GM21576 (cell line): ENCODE measurements around the gene XAB2.
"Not testable (repeated sequence)": the region's sequence is repeated elsewhere in the genome, so short reads cannot be mapped to it uniquely, and the experiment has no call there.

Experiments
- ATAC-seq: cut with Tn5 transposase; IDR thresholded peaks from one replicate; pipeline ENCODE4 v1.9.1; 2021; ENCODE audit warnings: mild to moderate bottlenecking, moderate library complexity; ENCODE audit not compliant: unreplicated experiment

The XAB2 gene

DNA sequence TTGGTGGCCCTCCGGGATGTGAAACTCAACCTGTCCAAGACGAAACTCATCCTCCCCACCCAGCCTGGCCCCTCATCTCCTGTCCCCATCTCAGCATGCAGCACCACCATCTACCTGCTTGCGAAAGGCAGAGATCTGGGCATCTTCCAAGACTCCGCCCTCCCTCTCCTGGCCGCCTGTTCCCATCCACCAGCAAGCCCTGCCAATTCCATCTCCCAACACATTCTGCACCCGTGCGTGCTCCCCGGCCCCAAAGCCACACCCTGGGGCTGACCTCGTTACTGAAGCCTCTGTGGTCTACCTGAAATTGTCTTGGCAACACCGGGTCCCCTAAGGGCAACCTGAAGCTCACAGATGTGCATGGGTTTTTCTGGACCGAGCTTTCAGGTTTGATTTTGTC is 46.9 kb downstream of the XAB2 start:
- ATAC-seq: no peak

DNA sequence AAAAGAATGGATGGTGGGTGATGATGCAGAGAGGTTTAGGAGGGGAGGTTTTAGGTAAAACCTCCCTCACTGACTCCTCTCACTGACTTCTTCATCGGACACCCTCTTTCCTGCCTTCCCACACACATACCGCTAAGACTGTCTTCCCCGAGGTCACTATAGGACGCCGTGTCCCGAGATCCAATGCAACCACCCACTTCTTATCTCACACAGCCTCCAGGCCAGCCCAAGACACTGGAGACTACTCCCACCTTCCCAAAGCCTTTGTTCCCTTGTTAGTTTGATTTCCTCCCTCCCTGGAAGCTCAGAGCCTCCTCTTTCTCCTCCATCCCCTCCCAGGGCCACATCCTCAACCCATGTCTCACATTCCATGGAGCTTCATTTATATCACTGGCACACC is 50.2 kb downstream of the XAB2 start:
- no peak for ATAC-seq

DNA sequence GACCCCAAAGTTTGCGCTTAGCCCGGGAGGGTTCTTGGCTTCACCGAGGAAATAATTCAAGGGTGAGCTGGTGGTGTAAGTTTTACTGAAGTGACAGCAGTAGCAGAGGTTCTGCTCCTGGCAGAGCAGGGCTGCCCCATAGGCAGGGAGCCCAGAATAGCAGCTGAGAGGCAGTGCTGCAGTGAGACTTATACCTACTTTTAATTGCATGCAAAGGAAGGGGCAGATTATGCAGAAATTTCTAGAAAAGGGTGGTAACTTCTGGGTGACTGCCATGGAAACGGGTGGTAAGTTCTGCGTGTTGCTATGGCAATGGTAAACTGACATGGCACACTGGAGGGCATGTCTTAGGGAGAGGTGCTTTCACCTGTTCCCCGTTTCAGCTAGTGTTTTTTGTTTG is 51.2 kb downstream of the XAB2 start:
- no peak for ATAC-seq

DNA sequence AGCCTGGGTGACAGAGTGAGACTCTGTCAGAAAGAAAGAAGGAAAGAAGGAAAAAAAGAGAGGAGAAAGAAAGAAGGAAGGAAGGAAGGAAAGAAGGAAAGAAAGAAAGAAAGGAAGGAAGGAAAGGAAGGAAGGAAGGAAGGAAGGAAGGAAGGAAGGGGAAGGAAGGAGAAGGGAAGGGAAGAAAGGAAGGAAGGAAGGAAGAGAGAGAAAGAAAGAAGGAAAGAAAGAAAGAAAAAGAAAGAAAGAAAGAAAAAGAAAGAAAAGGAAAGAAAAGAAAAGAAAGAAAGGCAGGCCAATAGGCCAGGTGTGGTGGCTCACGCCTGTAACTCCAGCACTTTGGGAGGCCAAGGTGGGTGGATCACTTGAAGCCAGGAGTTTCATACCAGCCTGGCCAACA is 51.9 kb downstream of the XAB2 start:
- not testable (repeated sequence) for ATAC-seq

DNA sequence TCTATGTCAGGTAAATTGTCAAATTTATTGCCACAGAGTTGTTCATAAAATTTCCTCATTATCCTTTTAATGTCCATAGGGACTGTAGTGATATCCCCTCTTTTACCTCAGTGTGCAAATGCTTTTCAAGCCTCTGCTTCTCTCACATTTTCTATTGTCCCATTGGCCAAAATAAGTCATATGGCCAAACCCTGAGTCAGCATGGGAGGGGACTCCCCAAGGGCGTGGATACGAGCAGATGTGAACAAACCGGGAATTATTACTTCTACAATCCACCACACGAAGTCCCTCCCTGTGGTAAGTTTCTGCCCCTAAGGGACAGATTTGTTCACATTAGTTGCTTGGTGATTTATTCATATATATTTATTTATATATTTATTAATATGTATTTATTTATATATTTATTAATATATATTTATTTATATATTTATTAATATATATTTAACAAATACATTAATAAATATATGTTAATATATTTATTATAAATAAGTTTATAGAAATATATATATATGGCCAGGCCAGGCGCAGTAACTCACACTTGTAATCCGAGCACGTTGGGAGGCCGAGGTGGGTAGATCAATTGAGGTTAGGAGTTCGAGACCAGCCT is 53.8 kb downstream of the XAB2 start:
- ATAC-seq: no peak

DNA sequence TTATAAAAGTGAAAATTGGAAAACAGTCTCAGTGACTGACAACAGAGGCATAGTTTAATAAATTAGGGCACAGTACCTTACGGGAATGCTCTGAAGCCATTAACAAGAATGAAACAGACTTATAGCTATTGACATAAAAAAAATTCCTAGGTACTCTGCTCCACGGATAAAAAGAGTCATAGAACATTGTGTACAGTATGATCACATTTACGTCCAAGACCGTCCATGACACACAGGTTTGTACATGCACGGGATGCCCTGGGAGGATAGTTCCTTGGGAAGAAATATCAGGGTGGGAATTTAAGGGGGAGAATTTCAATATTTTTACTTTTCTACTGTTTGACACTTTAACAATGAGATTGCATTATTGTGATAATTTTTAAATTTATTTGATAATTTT is 58.6 kb downstream of the XAB2 start:
- ATAC-seq: no peak
